ENCODE data around the gene MOCOS. TPM values are rescaled to one million over a fixed set of nuclear protein-coding genes. Genes with fewer than 3 reads are reported as not detected.
A peak's percentile ranks its signal among the peaks of the same experiment; 100 is the strongest.

MOCOS gene
- total RNA-seq, 1 donor from 2014 or later, result 0.42 TPM

GRCh38 chr18:36295214-36295613 is 107.9 kb downstream of the MOCOS start:
- no peak overlapping the region for H3K4me3 Mint-ChIP-seq
- intact Hi-C loops (cut with micrococcal nuclease), result no loop called here
- CTCF ChIA-PET, result interaction anchor here (1.4 kb wide), 1 partner anchor 539 kb away, joined by 3 read pairs; no protein-coding TSS in a partner anchor

GRCh38 chr18:36295880-36296301 is 108.6 kb downstream of the MOCOS start:
- peaks cover 25% of the 10 kb centered on the region for H3K27me3 Mint-ChIP-seq
- no peaks in the 10 kb centered on the region for H3K4me1 Mint-ChIP-seq
- DNase-seq (no peak), ATAC-seq (ENCODE audit: low read depth) (no peak)
- H3K27ac Mint-ChIP-seq, result no peak overlapping the region
- ChIA-PET CTCF (interaction anchor here (1.4 kb wide), 1 partner anchor 540 kb away, joined by 3 read pairs; no protein-coding TSS in a partner anchor), POLR2A (interaction anchor here (0.6 kb wide), 1 partner anchor 229 kb away, joined by 6 read pairs; the partner anchor contains the start of gene RPRD1A)
- intact Hi-C loops (cut with micrococcal nuclease), result no loop called here
- no peaks in the 10 kb centered on the region for H3K36me3 Mint-ChIP-seq (ENCODE audit: low read depth)
- no peak overlapping the region for H3K4me3 Mint-ChIP-seq
- no peaks in the 10 kb centered on the region for H3K9me3 Mint-ChIP-seq
- TF ChIP-seq CTCF (IDR thresholded peaks at IDR 0.05), result no peak

More at GRCh38 chr18:36295214-36295613, 107.9 kb downstream of the MOCOS start:
- Mint-ChIP-seq H3K4me1 (no peaks in the 10 kb centered on the region), H3K27ac (no peak overlapping the region), H3K27me3 (peaks cover 20% of the 10 kb centered on the region), H3K9me3 (no peaks in the 10 kb centered on the region), H3K36me3 (ENCODE audit: low read depth) (no peaks in the 10 kb centered on the region)
- DNase-seq, result no peak
- ATAC-seq (ENCODE audit: low read depth), result no peak
- no peak for TF ChIP-seq CTCF (IDR thresholded peaks at IDR 0.05)
- POLR2A ChIA-PET, result no interaction called here

- Mint-ChIP-seq H3K4me1 (no peaks in the 10 kb centered on the region), H3K9me3 (no peaks in the 10 kb centered on the region), H3K27me3 (peaks cover 22% of the 10 kb centered on the region), H3K36me3 (ENCODE audit: low read depth) (no peaks in the 10 kb centered on the region), H3K27ac (no peak overlapping the region), H3K4me3 (no peak overlapping the region)
- intact Hi-C loops (cut with micrococcal nuclease), result no loop called here
- ATAC-seq (ENCODE audit: low read depth) (no peak), DNase-seq (no peak)
- ChIA-PET POLR2A (interaction anchor here (0.6 kb wide), 1 partner anchor 230 kb away, joined by 6 read pairs; the partner anchor contains the start of gene RPRD1A), CTCF (no interaction called here)
- TF ChIP-seq CTCF (IDR thresholded peaks at IDR 0.05), result no peak
Measured at GRCh38 chr18:36296650-36297416, 109.5 kb downstream of the MOCOS start.

- CTCF ChIA-PET, result no interaction called here
- peak; percentile 33 for DNase-seq
Measured at GRCh38 chr18:36297417-36298125, 110.3 kb downstream of the MOCOS start, which contains the start of gene FHOD3. FHOD3 (plus strand) TSS chr18:36297713; CDS start chr18:36297836, 123 bp downstream.

More at GRCh38 chr18:36297417-36298125, 110.3 kb downstream of the MOCOS start, which contains the start of gene FHOD3:
- intact Hi-C loops (cut with micrococcal nuclease), result no loop called here
- no peaks in the 10 kb centered on the region for H3K36me3 Mint-ChIP-seq (ENCODE audit: low read depth)
- no peak within 1 kb of the TSS for H3K27ac Mint-ChIP-seq
- POLR2A ChIA-PET, result no interaction called here
- H3K9me3 Mint-ChIP-seq, result no peaks in the 10 kb centered on the region
- peak; percentile 65 for ATAC-seq (ENCODE audit: low read depth)
- peaks cover 25% of the 10 kb centered on the region for H3K27me3 Mint-ChIP-seq
- no peak for TF ChIP-seq CTCF (IDR thresholded peaks at IDR 0.05)
- H3K4me3 Mint-ChIP-seq, result peak within 1 kb of the TSS; percentile 52
- H3K4me1 Mint-ChIP-seq, result no peaks in the 10 kb centered on the region

All from activated B cell treated with CpG ODN at 0.5 μM for 24 hours (primary cell).